Dermis blood vessel endothelial cell (primary cell): ENCODE data around the gene CCDC74A. TPM values are rescaled to one million over a fixed set of nuclear protein-coding genes. Genes with fewer than 3 reads are reported as not detected.
"Not testable (repeated sequence)": the region's sequence is repeated elsewhere in the genome, so short reads cannot be mapped to it uniquely, and the experiment has no call there.

Source experiments
- DNase-seq: peaks from one replicate; pipeline ENCODE4 v3.0.0; 2010
- total RNA-seq: library from RNA; depleted of rRNA; stranded (reverse); fragments of >200 nt; gene quantifications from 2 replicates; pipeline ENCODE4 v1.2.3, GENCODE V29; 2014

The CCDC74A gene
- total RNA-seq = 2.2 and 6.5 TPM in 2 replicates

DNA sequence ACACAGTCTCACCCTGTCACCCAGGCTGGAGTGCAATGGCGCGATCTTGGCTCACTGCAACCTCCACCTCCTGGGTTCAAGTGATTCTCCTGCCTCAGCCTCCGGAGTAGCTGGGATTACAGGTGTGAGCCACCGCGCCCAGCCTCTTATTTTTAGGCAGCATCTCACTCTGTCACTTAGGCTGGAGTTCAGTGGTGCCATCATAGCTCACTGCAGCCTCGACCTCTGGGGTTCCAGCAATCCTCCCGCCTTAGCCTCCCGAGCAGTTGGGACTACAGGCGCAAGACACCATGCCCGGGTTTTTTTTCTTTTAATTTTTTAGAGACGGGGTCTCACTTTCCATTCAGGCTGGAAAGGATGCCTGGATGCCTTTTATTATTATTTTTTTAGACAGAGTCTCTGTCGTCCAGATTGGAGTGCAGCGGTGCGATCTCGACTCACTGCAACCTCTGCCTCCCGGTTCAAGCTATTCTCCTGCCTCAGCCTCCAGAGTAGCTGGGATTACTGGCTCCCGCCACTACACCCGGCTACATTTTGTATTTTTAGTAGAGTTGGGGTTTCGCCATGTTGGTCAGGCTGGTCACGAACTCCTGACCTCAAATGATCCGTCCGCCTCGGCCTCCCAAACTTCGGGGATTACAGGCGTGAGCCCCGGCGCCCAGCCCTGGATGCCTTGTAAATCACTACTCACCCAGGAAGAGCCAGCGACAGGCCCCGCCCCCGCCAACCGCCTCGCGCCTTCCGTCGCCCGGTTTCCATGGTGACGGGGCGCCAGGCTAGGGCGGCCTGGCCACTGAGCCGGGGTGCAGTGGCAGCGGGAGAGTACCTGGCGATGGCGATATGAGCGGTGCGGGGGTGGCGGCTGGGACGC lies at the start of gene CCDC74A:
TSS of gene CCDC74A (plus strand) at position 758 of the 871 bp plus-strand sequence. CDS start at position 841, 83 bp downstream.
- DNase-seq = not testable (repeated sequence)

DNA sequence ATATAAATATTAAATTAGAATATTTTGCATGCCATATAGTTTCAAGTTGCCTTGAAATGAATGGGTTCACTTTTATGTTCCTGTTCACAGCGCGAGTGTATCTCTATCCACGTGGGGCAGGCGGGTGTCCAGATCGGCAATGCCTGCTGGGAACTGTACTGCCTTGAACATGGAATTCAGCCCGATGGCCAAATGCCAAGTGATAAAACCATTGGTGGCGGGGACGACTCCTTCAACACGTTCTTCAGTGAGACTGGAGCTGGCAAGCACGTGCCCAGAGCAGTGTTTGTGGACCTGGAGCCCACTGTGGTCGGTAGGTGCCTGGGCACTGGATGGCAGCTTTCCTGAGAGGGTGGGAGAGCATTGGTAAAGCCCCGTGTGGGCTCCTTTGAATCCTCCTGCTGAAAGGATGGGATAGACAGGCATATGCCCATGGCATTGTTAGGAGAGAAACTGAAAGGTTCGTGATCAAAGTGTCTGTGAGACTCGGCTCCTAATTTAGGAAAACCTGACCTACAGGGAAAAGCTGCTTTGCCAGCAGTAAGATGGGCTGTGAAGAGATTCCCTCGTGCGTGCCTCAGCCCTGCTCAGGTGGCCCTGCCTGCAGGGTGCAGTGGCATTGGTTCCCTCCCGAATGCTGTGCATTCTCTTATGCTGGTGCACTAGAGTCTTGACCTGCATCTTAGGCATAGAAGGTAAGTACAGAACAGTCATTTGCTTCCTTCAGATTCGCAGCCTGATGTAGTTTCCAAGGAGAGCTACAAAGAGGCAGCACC lies 49.4 kb upstream of the CCDC74A start:
- DNase-seq = not testable (repeated sequence)

DNA sequence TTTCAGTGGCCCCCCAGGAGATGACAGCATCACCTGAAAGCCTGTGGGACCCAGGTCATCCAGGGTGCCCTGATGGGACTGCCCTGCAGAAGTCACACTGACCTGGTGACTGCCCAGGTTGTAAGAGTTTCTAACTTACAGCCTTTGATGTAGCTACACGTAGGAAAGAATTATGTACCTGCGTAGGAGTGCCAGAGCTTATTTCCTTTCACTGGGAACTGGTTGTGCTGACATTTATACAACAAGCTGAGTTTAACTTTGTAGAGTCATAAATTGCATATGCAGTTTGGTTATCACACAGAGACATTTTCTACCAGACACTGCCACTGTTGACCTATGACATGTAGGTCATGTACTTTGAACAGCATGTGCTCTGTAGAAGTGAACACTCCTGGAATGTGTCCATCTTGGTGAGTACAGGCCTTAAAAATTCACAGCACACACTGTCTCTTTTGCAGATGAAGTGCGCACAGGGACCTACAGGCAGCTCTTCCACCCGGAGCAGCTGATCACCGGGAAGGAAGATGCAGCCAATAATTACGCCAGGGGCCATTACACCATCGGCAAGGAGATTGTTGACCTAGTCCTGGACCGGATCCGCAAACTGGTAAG lies 48.7 kb upstream of the CCDC74A start:
- not testable (repeated sequence) for DNase-seq

DNA sequence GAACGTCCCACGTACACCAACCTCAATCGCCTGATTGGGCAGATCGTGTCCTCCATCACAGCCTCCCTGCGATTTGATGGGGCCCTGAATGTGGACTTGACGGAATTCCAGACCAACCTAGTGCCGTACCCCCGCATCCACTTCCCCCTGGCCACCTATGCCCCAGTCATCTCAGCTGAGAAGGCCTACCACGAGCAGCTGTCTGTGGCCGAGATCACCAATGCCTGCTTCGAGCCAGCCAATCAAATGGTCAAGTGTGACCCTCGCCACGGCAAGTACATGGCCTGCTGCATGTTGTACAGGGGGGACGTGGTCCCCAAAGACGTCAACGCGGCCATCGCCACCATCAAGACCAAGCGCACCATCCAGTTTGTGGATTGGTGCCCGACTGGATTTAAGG lies 47.3 kb upstream of the CCDC74A start:
- not testable (repeated sequence) for DNase-seq

DNA sequence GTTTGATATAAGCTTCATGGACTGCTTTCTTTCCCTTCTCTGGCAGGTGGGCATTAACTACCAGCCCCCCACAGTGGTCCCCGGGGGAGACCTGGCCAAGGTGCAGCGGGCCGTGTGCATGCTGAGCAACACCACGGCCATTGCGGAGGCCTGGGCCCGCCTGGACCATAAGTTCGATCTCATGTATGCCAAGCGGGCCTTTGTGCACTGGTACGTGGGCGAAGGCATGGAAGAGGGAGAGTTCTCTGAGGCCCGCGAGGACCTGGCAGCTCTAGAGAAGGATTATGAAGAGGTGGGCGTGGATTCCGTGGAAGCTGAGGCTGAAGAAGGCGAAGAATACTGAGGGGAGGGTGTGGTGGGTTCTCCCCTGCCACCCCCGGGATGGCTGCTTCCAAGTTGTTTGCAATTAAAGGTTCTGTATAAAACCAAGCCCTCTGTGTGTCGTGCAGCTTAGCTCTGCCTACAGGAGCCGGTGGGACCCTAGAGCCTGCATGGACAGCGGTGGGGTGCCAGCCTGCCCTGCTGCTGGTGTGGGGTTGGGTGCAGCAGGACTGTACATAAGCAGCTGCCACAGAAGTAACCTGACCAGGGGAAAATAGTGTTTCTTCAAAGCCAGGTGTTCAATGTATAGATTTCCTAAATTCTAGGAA lies 45.1 kb upstream of the CCDC74A start:
- DNase-seq = not testable (repeated sequence)

DNA sequence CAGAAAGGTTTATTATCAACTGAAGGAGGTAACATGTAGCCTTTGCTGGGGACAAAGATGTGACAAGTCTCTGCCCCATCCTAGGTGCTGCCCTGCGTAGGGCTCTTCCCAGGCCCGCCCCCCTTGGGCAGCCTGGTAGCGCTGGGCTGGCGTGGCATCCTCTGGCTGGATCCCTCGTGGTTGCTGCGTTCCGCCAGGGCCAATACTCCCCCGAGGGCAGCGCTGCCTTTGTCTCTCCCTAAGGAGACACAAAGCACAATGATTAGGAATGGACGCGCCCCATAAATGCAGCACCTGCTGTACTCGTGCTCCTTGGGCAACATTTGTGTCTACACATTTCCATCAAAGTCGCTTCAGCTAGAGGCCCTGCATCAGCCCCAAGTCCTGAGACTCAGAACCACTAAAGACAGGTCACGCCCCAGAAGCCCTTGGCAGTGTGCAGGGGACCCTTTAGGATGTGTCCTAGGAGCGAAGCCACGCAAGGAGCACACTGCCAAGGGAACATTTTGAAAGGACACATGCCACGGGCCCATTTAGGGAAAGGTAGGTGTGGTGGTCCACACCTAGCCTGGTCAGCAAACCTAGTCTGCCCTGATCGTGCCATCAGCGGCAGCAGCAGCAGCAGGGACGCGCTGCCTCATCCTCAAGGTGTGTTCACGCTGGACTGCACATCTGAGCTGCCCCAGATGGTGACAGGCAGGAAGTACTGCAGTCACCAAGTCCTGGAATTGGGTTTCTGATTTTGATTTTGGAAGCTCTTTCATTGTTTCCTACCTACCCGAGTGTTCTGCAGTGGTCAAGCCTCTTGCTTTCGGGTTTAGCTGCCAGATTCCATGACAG lies 43.5 kb upstream of the CCDC74A start:
- DNase-seq = not testable (repeated sequence)

DNA sequence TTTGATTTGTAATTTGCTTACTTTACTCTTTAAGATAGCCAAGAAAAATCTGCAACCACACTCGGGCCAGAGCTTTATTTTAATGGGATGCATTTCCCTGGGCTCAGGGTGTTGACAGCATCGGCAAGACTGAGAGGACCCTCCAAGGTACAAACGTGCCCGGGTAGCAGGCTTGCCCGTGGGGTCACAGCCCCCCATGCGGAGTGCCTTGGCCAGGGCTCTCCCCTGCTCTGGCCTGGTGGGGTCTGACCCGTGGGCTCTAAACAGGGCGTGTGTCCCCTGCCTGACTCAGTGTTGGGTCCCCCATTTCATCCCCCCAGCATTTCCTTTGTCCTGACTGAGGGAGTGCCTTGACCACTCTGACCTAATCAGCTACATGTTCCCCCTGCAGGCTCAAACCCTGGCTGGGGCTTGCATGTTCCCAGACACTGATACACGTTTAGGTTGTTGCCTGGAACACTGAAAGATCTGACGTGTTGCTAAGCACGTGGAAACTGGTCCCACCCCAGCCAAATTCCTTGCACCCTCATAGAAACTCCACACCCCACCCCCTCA lies 42.7 kb upstream of the CCDC74A start:
- not testable (repeated sequence) for DNase-seq

DNA sequence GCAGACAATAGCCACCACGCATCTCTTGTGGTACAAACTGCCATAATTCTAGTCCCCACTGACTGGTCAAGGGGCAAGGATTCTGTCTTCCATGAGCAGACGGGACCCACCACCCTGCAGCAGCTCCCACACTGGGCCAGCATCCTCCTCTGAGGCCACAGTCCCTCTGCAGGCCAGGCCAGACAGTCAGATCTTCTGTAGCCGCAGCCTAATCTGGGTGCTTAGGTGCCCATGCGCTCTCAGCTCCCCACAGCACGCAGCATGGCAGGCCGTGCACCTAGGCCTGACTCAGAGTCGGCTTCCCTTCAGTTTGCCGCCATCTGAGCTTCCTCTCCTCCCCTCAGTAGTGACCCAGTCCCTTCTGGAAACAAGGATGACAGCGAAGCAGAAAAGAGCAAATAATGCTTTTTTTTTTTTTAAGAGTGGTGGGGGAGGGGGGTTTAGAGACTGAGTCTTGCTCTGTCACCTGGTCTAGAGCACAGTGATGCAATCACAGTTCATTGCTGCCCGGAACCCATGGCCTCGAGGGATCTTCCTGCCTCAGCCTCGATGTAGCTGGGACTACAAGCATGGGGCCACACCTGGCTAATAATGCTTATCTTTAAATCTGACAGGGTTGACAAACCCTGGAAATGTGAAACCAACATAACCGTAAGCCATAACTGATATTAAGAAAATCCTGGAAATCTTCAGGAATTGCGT lies 41.3 kb upstream of the CCDC74A start:
- DNase-seq = not testable (repeated sequence)

DNA sequence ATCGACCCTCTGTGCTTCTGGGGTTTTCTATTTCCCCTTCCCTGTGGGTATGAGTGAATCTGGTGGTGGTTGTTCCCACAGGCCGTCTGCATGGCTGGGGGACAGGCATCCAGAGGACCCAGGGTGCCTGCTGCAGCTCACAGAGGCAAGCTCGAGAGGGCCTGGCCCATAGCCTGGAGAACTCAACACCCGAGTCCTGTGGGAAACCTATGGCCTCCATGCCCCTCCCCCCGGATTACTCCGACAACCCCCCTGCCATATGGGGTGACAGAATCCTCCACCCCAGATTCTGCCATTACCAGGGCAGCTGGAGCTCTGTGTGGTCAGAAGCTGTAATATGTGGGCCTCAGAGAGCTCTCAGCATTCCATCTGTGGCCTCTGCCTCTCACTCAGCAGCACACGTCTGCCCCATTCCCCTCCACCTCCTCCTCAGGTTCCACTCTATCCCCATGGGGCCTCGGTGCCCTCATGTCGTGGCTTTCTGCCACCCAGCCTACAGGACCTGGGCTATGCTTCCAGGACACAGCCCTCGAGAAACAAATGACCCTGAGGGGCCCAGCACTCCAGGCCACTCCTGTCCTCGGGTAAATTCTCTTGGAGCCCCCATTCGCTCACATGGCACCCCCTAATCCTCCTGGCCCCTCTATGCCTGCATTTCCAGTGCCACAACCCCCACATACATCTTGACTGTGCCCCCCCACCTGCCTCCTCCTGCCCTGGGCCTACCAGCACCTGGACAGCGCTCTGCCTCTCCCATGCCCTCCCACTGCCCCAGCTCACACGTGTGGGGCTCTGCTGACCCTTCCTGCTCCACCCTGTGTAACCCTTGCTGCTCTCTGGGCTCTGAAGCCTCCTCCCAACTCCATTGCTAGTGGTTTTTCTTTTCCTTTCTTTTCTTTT lies 39.1 kb upstream of the CCDC74A start:
- DNase-seq = peak; percentile 3

DNA sequence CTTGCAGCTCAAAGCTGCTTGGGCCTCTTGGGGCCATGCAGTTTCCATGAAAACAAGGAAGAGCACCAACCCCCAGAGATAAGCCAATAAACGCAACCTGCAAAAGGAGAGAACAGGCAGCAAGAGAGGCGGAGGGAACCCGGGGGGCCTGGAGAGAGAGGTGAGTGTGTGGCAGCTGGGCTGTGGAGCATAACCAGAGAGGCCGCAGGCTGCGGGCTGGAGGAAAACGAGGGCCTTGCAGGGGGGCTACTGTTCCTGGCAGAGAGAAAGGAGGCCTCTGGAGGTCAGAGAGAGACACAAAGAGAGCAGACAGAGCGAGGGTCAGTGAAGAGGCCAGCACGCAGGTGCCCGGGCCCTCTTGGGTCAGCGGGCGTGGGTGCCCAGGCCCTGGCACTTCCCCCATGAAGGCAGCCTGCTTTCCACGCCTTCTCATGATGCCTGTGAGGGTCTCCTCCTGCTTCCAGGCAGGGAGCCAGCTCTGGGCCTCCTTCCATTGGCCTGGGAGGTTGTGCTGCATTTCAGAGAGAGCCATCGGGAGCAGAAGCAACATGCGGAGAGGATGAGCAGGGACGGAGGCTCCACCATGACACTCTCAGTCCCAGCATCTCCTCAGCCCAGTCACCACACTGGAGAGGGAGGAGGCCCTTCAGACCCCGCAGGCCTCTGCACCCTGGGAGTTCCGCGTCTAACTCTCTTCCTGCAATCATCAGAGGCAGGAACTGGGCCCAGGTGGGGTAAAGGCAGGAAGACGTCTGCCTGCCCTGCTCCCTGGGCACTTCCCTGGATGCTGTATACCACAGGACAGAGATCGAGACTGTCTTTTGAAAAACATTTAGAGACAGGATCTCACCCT lies 36.8 kb upstream of the CCDC74A start:
- peak; percentile 24 for DNase-seq

DNA sequence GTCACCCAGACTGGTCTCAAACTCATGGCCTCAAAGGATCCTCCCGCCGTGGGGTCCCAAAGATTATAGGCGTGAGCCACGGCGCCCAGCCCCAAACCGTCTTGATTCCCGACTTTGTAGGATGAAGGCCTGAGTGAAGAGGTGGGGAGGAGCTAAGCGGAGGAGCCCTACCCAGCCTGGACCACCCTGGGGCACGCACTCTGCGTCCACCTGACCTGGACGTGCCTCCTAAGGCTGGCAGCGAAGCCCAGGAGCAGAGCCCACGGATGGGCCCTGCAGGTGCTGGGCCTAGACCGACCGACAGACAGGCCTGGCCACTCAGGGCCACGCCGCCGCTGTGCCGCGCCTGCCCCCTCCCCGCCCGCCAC lies 36.2 kb upstream of the CCDC74A start:
- DNase-seq = peak; percentile 13

DNA sequence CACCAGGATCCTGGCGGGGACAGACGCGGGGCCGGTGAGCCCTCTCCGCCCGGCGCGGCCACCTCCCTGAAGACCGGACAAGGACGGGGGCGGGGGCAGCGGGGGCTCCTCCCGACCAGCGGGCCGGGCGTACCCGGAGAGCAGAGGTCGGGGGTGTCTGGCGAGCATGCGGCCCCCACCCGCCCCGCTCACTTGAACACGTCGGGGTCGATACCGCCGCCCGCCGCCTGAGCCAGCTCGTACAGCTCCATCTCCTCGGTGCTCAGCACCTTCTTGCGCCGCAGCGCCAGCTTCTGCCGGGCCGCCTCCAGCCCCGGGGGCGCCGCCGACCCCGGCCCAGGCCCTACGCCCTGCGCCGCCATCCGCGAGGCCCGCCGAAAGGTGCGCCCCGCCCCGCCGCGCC lies 35.7 kb upstream of the CCDC74A start, which contains the start of gene MZT2A:
TSS of gene MZT2A (minus strand) at position 383 of the 403 bp plus-strand sequence. CDS start at position 362, 21 bp downstream.
- not testable (repeated sequence) for DNase-seq

DNA sequence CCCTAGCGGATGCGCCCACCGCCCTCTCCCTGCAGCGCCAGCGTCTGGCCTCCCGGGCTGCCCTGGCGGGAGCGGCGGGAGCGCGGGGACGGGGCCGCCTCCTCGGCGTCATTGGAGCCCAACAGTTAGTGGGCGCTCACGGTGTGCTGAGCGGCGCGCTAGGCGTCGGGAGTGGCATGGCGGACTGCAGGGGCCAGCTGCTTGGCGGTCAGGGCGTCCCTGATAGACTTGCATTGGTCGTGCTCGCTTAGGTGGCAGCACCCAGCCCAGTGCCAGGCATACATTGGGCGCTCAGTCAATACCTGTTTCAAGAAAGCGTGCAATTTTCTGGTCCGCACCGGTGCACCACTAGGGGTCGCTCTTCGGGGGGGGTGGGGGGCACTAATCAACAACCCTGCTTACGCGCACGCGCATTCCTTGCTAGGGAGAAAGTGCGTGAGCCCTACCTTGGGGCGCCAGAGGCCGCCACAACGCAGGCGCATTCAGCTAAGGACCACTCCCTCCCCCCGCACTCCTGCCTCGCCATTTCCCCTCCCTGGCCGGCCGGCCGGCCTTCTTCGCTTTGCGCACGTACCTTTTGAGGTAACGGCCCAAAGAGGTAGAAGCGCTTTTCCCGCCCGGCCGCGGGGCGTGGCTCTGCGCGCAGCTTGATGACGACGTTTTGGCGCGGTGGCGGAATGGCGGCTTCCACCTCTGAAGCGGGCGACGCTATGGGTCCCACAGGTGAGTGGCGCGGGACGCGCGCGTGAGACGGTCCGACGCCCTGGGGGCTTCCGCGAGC lies 35.1 kb upstream of the CCDC74A start:
- peak; percentile 95 for DNase-seq

DNA sequence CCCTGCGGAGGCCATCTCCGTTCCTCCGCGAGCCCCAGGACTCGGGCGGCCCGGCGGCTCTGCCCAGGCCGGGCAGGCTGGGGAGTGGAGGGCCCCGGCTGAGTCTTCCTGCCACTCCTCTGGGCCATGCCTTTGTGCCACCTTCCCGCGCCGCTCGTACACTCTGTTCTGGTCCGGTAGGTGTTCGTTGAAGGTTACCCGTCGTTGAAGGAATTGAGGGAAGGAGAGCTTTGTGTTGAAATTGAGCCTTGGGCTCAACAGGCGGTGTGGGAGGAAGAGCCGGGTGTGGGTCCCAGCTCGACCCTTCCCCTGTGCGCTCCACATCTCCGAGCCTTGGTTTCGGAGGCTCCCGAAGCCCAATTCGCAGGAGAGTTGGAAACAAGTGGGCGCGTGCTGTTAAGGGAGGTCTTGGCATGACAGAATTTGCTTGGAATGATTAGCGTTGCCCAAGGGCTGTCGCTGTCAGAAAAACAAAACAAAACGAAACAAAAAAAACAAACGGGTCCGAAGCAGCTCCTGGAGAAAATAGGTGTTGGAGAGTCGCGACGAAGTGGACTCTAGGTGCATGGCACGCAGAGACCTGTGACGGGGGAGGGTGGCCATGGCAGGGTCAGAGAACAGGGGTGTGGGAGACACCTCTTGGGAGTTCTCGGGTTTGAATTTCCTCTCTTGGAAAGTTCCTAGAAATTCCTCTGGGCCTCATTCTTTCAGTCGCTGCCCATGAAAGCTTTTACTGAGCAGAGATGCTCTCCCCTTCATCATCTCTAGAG lies 34.3 kb upstream of the CCDC74A start:
- peak; percentile 17 for DNase-seq

DNA sequence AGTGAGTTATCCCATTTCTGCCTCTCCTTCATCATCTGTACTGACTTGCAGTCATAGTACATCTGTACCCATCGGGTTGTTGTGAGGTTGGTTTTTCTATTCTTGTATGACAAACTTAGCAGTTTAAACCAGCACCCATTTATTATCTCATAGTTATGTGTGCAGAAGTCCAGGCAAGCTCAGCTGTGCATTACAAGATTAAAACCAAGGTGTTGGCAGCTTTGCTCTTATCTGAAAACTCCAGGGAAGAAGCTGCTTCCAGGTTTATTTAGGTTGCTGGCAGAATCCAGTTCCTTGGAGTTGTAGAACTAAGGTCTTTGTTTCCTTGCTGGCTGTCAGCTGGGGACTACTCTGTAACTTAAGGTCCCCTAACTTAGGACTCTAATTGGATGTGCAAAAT lies 32.2 kb upstream of the CCDC74A start:
- DNase-seq = not testable (repeated sequence)

DNA sequence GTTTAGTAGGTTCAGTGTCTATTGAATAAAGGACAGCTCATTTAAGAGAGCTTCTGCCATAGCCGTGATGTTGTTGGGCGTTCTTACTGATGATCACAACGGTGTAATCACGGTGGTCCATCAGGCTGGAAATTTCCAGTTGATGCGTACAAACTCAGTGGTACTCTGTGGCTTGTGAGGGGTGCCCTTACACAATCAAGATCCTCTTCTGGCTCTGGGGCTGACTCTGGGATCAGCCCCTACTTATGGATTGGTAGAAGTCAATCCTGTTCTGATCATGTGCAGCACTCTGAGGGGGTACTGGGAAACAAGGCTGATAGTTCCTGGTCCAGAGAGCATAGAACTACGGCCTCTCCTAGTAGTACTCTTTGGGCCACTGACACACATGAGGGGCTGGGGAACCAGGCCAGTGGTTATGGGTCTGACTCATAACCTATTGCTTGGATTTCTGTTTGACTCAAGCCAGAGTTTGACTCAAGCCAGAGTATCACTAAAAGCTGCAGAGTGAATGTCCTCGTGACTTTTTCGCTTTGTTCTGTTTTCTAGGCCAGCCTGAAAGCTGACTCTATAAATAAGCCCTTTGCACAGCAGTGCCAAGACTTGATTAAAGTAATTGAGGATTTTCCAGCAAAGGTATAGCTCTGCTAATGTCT lies 29.2 kb upstream of the CCDC74A start:
- DNase-seq = not testable (repeated sequence)
